Testis (tissue), 3 donors: Measurements from ENCODE around the gene TLN1. TPM values are rescaled to one million over a fixed set of nuclear protein-coding genes. Genes with fewer than 3 reads are reported as not detected.
A peak's percentile ranks its signal among the peaks of the same experiment; 100 is the strongest.

ENCODE experiments used
- DNase-seq: peaks from one replicate; pipeline ENCODE4 v3.0.0-alpha.2; 2019
- H3K27ac ChIP-seq, 2 donors: fragments of 200-600 bp; sonication (generic); one replicate each; pipeline ENCODE4 v1.5.1; 2019
- H3K27me3 ChIP-seq: fragments of 200-600 bp; sonication (generic); one replicate; pipeline ENCODE4 v1.5.1; 2019
- H3K36me3 ChIP-seq: fragments of 200-600 bp; sonication (generic); one replicate; pipeline ENCODE4 v1.5.1; 2017; ENCODE audit warnings: low read depth; ENCODE audit errors: missing control alignments
- H3K4me1 ChIP-seq: fragments of 200-600 bp; sonication (generic); one replicate; pipeline ENCODE4 v1.5.1; 2019
- H3K4me3 ChIP-seq, 2 donors: fragments of 200-600 bp; sonication (generic); one replicate each; pipeline ENCODE4 v1.5.1; 2017 to 2019
- H3K9me3 ChIP-seq: fragments of 200-600 bp; sonication (generic); one replicate; pipeline ENCODE4 v1.5.1; 2017
- CTCF ChIP-seq, 3 experiments: fragments of 450-650 bp in 2 of 3; fragments of 200-600 bp in 1 of 3; sonication (generic) in 1 of 3; IDR thresholded peaks; one replicate each; pipeline ENCODE4 v1.5.1; 2016 to 2019; ENCODE audit warnings: antibody characterized with exemption in 3 of 3, mild to moderate bottlenecking in 2 of 3, moderate library complexity in 1 of 3
- POLR2A ChIP-seq: fragments of 450-650 bp; IDR thresholded peaks from one replicate; pipeline ENCODE4 v1.6.1; 2017; ENCODE audit warnings: antibody characterized with exemption, mild to moderate bottlenecking, moderate library complexity
- WGBS, 2 donors: methylation state at CpG; one replicate each; pipeline ENCODE4 v1.1.5; 2018; 5-methylcytosine and 5-hydroxymethylcytosine counted together
- intact Hi-C: fragments of 100-400 bp; cut with DNase I; formaldehyde crosslinking; loops from one replicate; pipeline ENCODE4 v1.15.1; 2023; ENCODE audit warnings: low total_unique reads
- polyA plus RNA-seq: library from polyadenylated mRNA; stranded (reverse); fragments of 350-450 nt; fragmentation: Illumina TruSeq; extraction: RNeasy Lipid Tissue Mini Kit (QIAGEN cat#74804); gene quantifications from one replicate; pipeline ENCODE4 v1.2.3, GENCODE V29; 2014; ENCODE audit warnings: low read depth, low replicate concordance; ENCODE audit not compliant: insufficient read depth
- total RNA-seq, 2 donors: library from RNA; depleted of rRNA; stranded (reverse); fragments of >200 nt; gene quantifications; one replicate each; pipeline ENCODE4 v1.2.3, GENCODE V29; 2016

Gene TLN1
- total and polyA plus RNA-seq, 3 donors from 2014 or later = 134 to 201 (median 171) TPM

- intact Hi-C loops = no loop called here
- 0 to 4% methylated on average over 4 to 46 of the region's 51 CpGs for WGBS, 2 donors
- H3K27ac ChIP-seq = no peak overlapping the region
- H3K9me3 ChIP-seq = no peaks in the 10 kb centered on the region
- H3K4me1 ChIP-seq = peaks cover 3% of the 10 kb centered on the region
- TF ChIP-seq CTCF (IDR thresholded peaks at IDR 0.05) = no peak
- no peak for TF ChIP-seq POLR2A
- H3K27me3 ChIP-seq = no peaks in the 10 kb centered on the region
- peak; percentile 57 for DNase-seq
- peak overlapping the region; percentile 48 to 49 for H3K4me3 ChIP-seq
- H3K36me3 ChIP-seq = no peaks in the 10 kb centered on the region
Observed at GRCh38 chr9:35675732-35676392, 56.1 kb downstream of the TLN1 start.

GRCh38 chr9:35675204-35675603 is 56.8 kb downstream of the TLN1 start:
- peak overlapping the region; percentile 48 to 49 for H3K4me3 ChIP-seq
- intact Hi-C loops = no loop called here
- no peak for TF ChIP-seq POLR2A
- TF ChIP-seq CTCF (IDR thresholded peaks at IDR 0.05) = no peak
- no peak for DNase-seq
- WGBS, 2 donors = 38 to 40% methylated on average over 10 to 13 of the region's 13 CpGs
- no peaks in the 10 kb centered on the region for H3K27me3 ChIP-seq
- H3K4me1 ChIP-seq = peaks cover 3% of the 10 kb centered on the region
- no peaks in the 10 kb centered on the region for H3K36me3 ChIP-seq
- H3K27ac ChIP-seq = no peak overlapping the region
- no peaks in the 10 kb centered on the region for H3K9me3 ChIP-seq

GRCh38 chr9:35674025-35674361 is 58.0 kb downstream of the TLN1 start:
- Histone ChIP-seq H3K4me3 (no peak overlapping the region), H3K27me3 (no peaks in the 10 kb centered on the region), H3K36me3 (no peaks in the 10 kb centered on the region), H3K9me3 (no peaks in the 10 kb centered on the region), H3K4me1 (peaks cover 3% of the 10 kb centered on the region), H3K27ac (no peak overlapping the region)
- TF ChIP-seq POLR2A = no peak
- no peak for DNase-seq
- WGBS, 2 donors = 72 to 75% methylated on average over 2 to 3 of the region's 3 CpGs
- intact Hi-C loops = no loop called here

GRCh38 chr9:35673132-35674024 is 58.6 kb downstream of the TLN1 start, which contains the start of gene CA9:
Gene CA9, plus strand, starts transcription at chr9:35673928. Its CDS starts 32 bp downstream, at chr9:35673960.
- TF ChIP-seq CTCF (IDR thresholded peaks at IDR 0.05) = no peak
- peaks cover 3% of the 10 kb centered on the region for H3K4me1 ChIP-seq
- 53 to 84% methylated on average over 3 to 10 of the region's 10 CpGs for WGBS, 2 donors
- no peak within 1 kb of the TSS for H3K4me3 ChIP-seq
- H3K27me3 ChIP-seq = no peaks in the 10 kb centered on the region
- DNase-seq = no peak
- H3K36me3 ChIP-seq = no peaks in the 10 kb centered on the region
- H3K9me3 ChIP-seq = no peaks in the 10 kb centered on the region
- H3K27ac ChIP-seq = no peak within 1 kb of the TSS
- intact Hi-C loops = no loop called here

- 75 to 80% methylated on average over 6 of the region's 6 CpGs for WGBS, 2 donors
- Histone ChIP-seq H3K4me3 (no peak overlapping the region), H3K4me1 (peaks cover 6% of the 10 kb centered on the region), H3K27ac (no peak overlapping the region), H3K9me3 (no peaks in the 10 kb centered on the region), H3K27me3 (no peaks in the 10 kb centered on the region), H3K36me3 (no peaks in the 10 kb centered on the region)
- no peak for DNase-seq
- intact Hi-C loops = loop anchor here (10.0 kb wide), 1 partner anchor 55 kb away; no protein-coding TSS in a partner anchor
- TF ChIP-seq CTCF (IDR thresholded peaks at IDR 0.05) (no peak), POLR2A (no peak)
Observed at GRCh38 chr9:35669331-35670145, 62.5 kb downstream of the TLN1 start.
